ENCODE results near the gene SYTL5.

GRCh38 chrX:38102875-38103274, 96.5 kb downstream of the SYTL5 start:
- TF ChIP-seq POLR2A (IDR thresholded peaks at IDR 0.05; ENCODE audit: low read length) (no peak), GATA1 (IDR thresholded peaks at IDR 0.05; ENCODE audit: low read depth, low read length) (no peak)

Data from erythroblast (primary cell).